Testis (tissue), 2 donors: ENCODE results near the gene U2AF2.

ENCODE experiments used
- CTCF ChIP-seq, 3 experiments: fragments of 450-650 bp in 2 of 3; fragments of 200-600 bp in 1 of 3; sonication (generic) in 1 of 3; IDR thresholded peaks; one replicate each; pipeline ENCODE4 v1.5.1; 2016 to 2019; ENCODE audit warnings: antibody characterized with exemption in 3 of 3, mild to moderate bottlenecking in 2 of 3, moderate library complexity in 1 of 3
- POLR2A ChIP-seq: fragments of 450-650 bp; IDR thresholded peaks from one replicate; pipeline ENCODE4 v1.6.1; 2017; ENCODE audit warnings: antibody characterized with exemption, mild to moderate bottlenecking, moderate library complexity

GRCh38 chr19:55626350-55626749 lies 28.5 kb upstream of the U2AF2 start:
- TF ChIP-seq CTCF (IDR thresholded peaks at IDR 0.05) (no peak), POLR2A (no peak)
